Nephron progenitor cell (in vitro differentiated cells): ENCODE results near the gene CD93.

Experiments
- DNase-seq: peaks from one replicate; pipeline ENCODE4 v3.0.0; 2021
- H3K27ac Mint-ChIP-seq: 2 replicates; pipeline ENCODE4 v1.8.0; 2021; ENCODE audit warnings: mild to moderate bottlenecking, moderate library complexity, mixed read lengths
- H3K27me3 Mint-ChIP-seq: 2 replicates; pipeline ENCODE4 v1.8.0; 2021; ENCODE audit warnings: mild to moderate bottlenecking, low read depth, mixed read lengths; ENCODE audit not compliant: poor library complexity
- H3K36me3 Mint-ChIP-seq: 2 replicates; pipeline ENCODE4 v1.8.0; 2021; ENCODE audit warnings: low read depth, mixed read lengths
- H3K4me1 Mint-ChIP-seq: 2 replicates; pipeline ENCODE4 v1.8.0; 2021; ENCODE audit warnings: mixed read lengths
- H3K4me3 Mint-ChIP-seq: 2 replicates; pipeline ENCODE4 v1.8.0; 2021; ENCODE audit warnings: mild to moderate bottlenecking, moderate library complexity, mixed read lengths
- H3K9me3 Mint-ChIP-seq: 2 replicates; pipeline ENCODE4 v1.8.0; 2021; ENCODE audit warnings: mild to moderate bottlenecking, moderate library complexity, mixed read lengths
- TF ChIP-seq, protein P1 (sequence below): fragments of 200-600 bp; sonication (generic); IDR thresholded peaks from 2 replicates; pipeline ENCODE4 v1.5.0; 2021; ENCODE audit warnings: antibody characterized with exemption

The CD93 gene

DNA sequence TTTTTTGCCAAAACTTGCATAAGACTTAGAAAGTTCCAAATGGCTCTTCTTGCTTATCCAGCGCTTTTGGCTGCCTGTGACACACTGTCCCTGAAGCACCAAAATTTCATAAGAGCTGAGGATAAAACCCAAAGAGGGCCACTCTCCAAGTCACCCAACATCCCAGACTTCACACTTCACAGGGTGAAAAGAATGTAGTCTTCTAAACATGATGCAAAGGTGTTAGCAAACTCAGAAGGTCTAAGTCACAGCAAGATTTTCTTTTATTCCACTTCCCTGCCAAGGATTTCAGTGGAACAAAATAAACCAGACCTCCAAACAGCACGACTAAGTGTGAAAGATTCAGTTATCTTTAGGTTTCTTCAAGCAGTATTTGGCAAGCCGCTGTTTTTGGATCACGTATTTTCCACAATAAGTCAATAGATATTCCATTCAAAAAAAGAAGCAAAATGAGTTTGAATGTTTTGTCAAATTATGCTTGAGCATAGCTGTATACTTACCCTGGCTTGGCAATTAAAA lies 44.6 kb upstream of the CD93 start:
- TF ChIP-seq, protein P1, sequence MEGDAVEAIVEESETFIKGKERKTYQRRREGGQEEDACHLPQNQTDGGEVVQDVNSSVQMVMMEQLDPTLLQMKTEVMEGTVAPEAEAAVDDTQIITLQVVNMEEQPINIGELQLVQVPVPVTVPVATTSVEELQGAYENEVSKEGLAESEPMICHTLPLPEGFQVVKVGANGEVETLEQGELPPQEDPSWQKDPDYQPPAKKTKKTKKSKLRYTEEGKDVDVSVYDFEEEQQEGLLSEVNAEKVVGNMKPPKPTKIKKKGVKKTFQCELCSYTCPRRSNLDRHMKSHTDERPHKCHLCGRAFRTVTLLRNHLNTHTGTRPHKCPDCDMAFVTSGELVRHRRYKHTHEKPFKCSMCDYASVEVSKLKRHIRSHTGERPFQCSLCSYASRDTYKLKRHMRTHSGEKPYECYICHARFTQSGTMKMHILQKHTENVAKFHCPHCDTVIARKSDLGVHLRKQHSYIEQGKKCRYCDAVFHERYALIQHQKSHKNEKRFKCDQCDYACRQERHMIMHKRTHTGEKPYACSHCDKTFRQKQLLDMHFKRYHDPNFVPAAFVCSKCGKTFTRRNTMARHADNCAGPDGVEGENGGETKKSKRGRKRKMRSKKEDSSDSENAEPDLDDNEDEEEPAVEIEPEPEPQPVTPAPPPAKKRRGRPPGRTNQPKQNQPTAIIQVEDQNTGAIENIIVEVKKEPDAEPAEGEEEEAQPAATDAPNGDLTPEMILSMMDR, result no peak
- Mint-ChIP-seq H3K27ac (no peak overlapping the region), H3K9me3 (peaks cover 4% of the 10 kb centered on the region), H3K36me3 (no peaks in the 10 kb centered on the region), H3K4me3 (no peak overlapping the region), H3K4me1 (peaks cover 16% of the 10 kb centered on the region), H3K27me3 (peaks cover 6% of the 10 kb centered on the region)
- no peak for DNase-seq

DNA sequence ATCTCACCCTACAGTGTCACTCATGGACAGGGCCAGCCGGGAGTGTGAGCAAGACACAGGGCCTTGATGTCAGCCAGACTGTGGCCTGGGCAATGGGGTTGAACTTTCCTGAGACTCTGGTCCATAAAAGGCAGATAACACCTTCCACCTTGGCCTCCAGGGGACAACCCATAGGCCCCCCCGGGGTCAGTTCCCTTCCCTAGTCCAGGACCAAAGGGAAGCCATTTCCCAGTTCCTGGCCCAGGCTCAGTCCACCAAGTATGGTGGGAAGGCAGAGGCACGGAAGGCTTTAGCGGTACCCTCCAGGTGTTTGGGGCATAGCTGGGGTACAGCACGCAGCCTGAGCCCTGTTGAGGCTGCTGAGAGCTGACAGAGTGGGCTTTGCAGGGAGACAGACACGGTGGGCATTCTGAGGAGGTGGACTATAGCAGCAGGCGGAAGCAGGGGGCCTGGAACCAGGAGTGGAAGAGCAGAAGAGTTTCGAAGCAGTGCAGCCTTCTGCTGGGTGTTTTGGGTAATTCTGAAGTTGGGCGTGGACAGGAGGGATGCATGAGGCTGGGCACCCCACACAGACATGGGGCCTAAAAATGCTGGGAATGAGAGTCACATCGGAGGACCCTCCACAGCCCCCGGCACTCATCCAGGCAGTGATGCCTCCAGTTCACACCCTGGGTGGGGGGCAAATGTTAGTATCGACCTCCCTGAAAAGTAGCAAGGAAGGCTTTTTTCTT lies 43.9 kb upstream of the CD93 start:
- H3K9me3 Mint-ChIP-seq, result peaks cover 4% of the 10 kb centered on the region
- peaks cover 6% of the 10 kb centered on the region for H3K27me3 Mint-ChIP-seq
- H3K36me3 Mint-ChIP-seq, result no peaks in the 10 kb centered on the region
- no peak overlapping the region for H3K27ac Mint-ChIP-seq
- H3K4me1 Mint-ChIP-seq, result peaks cover 20% of the 10 kb centered on the region
- no peak for DNase-seq
- TF ChIP-seq, protein P1, result no peak
- no peak overlapping the region for H3K4me3 Mint-ChIP-seq

DNA sequence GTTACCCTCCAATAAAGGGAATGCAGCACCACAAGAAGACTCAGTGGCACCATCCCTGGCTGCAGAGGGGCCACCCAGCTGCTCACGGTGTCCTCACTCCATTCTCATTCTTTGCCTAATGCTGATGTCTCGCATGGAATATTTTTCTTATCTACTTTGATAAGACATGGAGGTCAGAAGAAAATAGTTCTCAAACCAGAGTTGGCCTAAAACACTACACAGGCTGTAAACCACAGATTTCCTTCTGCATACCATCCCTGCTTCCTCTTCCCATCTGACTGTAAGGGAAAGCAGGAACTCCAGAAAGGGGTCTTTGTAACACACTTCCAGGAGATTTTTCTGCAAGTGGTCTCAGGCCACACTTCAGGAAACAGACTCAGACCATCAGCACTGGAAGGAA lies 43.1 kb upstream of the CD93 start:
- no peak overlapping the region for H3K27ac Mint-ChIP-seq
- no peak overlapping the region for H3K4me3 Mint-ChIP-seq
- peaks cover 6% of the 10 kb centered on the region for H3K27me3 Mint-ChIP-seq

DNA sequence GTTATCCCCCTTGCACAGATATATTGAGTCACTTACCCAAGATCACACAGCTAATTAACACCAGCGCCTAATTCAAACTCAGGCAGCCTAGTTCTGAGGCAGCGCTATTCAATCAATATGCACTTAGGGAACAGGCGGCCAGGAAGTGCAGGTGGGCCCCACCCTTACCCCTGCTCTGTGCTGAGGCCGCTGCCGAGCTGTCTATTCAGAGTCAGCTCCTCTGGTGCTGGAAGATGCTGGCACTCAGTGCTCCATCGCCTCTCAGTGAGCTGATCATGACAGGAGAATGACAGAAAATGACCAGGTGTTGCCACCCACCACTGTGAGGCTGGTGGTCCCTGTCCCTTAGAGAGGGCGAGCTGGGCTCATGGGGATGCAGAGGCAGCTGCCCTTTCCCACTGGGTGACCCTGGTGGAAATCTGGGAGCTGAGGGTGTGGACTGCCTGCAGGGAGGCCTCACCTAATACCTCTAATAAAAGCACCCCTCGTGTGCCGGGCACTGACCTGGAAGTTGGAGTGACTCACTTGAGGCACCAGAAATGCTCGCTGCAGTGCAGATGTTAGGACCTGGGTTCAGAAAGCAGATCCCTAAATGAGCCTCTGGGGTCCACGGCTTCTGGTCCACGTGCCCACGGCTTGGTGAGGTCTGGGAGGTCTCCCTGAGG lies 42.5 kb upstream of the CD93 start:
- no peak overlapping the region for H3K4me3 Mint-ChIP-seq
- H3K27me3 Mint-ChIP-seq, result peaks cover 11% of the 10 kb centered on the region
- H3K27ac Mint-ChIP-seq, result no peak overlapping the region
- no peak for DNase-seq
- peaks cover 2% of the 10 kb centered on the region for H3K9me3 Mint-ChIP-seq
- peaks cover 34% of the 10 kb centered on the region for H3K4me1 Mint-ChIP-seq
- TF ChIP-seq, protein P1, result no peak
- H3K36me3 Mint-ChIP-seq, result no peaks in the 10 kb centered on the region

More for the DNA sequence above, 43.1 kb upstream of the CD93 start:
- TF ChIP-seq, protein P1, result no peak
- Mint-ChIP-seq H3K36me3 (no peaks in the 10 kb centered on the region), H3K4me1 (peaks cover 28% of the 10 kb centered on the region), H3K9me3 (peaks cover 4% of the 10 kb centered on the region)
- DNase-seq, result no peak

DNA sequence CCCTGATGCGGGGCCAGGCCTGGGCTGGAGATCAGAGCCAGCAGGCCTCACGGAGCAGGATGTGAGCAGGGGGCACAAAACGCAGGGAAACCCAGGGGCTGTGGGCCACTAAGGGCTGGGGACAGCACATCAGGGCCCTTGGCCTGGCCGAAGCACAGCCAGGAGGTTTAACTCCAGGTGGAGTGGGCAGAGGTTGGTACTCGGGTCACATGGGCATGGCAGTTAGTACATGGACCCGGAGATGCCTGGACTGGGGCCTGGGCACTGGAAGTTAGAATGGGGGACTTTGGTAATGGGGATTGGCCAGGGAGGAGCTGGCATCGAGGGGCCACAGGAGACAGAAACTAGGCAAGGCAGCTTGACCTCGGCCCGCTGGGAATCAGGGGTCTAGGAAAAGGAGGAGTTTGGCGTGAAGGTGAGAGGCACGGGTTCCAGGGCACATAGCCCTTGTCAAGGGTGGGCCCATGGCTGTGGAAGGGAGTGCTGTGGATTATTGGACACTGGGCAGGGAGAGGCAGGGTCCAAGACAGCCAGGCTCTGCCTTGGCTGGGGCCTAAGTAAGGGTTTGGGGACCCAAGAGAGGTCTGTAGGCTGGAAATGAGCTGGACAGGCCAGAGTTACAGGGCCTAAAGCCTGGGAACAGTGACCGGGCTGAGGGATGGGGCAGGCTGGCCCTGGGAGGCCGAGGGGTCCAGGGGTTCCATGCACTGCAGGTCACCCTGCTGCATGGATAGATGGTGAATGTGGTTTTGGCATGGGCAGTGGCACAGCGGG lies 41.6 kb upstream of the CD93 start:
- Mint-ChIP-seq H3K9me3 (no peaks in the 10 kb centered on the region), H3K4me3 (no peak overlapping the region), H3K4me1 (peaks cover 42% of the 10 kb centered on the region), H3K27me3 (peaks cover 14% of the 10 kb centered on the region), H3K36me3 (no peaks in the 10 kb centered on the region), H3K27ac (peak overlapping the region; percentile 69)
- TF ChIP-seq, protein P1, result no peak
- DNase-seq, result no peak
